ENCODE results near the gene ZFYVE1. TPM values are rescaled to one million over a fixed set of nuclear protein-coding genes. Genes with fewer than 3 reads are reported as not detected.

The ZFYVE1 gene
- total and polyA plus RNA-seq, 2 donors (not counting 1 experiment from before 2014, with no cell fraction given) = 17.6 to 22.3 TPM

- Mint-ChIP-seq H3K4me3 (no peak overlapping the region), H3K27ac (no peak overlapping the region), H3K4me1 (no peaks in the 10 kb centered on the region), H3K9me3 (ENCODE audit: insufficient read depth) (no peaks in the 10 kb centered on the region), H3K27me3 (no peaks in the 10 kb centered on the region)
- ChIA-PET CTCF (interaction anchor here (1.2 kb wide), 1 partner anchor 39 kb away, joined by 3 read pairs; no protein-coding TSS in a partner anchor), POLR2A (no interaction called here)
- peaks cover 12 to 73% of the 10 kb centered on the region in 2 experiments for H3K36me3 ChIP-seq (replicated peaks in 1 of 2; ENCODE audit: control extremely low read depth in 1 of 2, control insufficient read depth in 1 of 2, extremely low read depth in 1 of 2, insufficient read depth in 2 of 2, low read length in 1 of 2)
- H3K79me2 ChIP-seq (ENCODE audit: control insufficient read depth, insufficient read depth, low read length) = no peaks in the 10 kb centered on the region
- H3K4me1 ChIP-seq (ENCODE audit: control insufficient read depth in 2 of 2, insufficient read depth in 2 of 2, low read length in 2 of 2) = no peaks in the 10 kb centered on the region
- H3K27ac ChIP-seq (ENCODE audit: low read length in 2 of 2) = no peak overlapping the region
- over 99% methylated on average over 11 of the region's 14 CpGs for WGBS (ENCODE audit: insufficient coverage)
- ATAC-seq (ENCODE audit: low read depth) = no peak
- H3K9ac ChIP-seq (ENCODE audit: low read length) = no peak overlapping the region
- H4K20me1 ChIP-seq (ENCODE audit: control insufficient read depth, insufficient read depth, low read length, poor library complexity, severe bottlenecking) = no peaks in the 10 kb centered on the region
- no peaks in the 10 kb centered on the region for H3K9me3 ChIP-seq (ENCODE audit: control extremely low read depth in 1 of 3, control insufficient read depth in 2 of 3, insufficient read depth in 1 of 3, low read length in 2 of 3)
- intact Hi-C loops (cut with micrococcal nuclease) = no loop called here
- no peak overlapping the region for H3K4me2 ChIP-seq (replicated peaks; ENCODE audit: low read depth, low read length, poor library complexity, severe bottlenecking)
- no peak overlapping the region for H2AFZ ChIP-seq (ENCODE audit: insufficient read depth, low read depth, low read length, poor library complexity, severe bottlenecking)
- no peaks in the 10 kb centered on the region for H3K27me3 ChIP-seq (replicated peaks in 1 of 4; ENCODE audit: control extremely low read depth in 1 of 4, control insufficient read depth in 3 of 4, insufficient read depth in 4 of 4, low read length in 3 of 4)
- no peak for DNase-seq
- H3K4me3 ChIP-seq (ENCODE audit: control extremely low read depth in 1 of 5, extremely low read depth in 1 of 5, insufficient read depth in 1 of 5, low read depth in 2 of 5, low read length in 4 of 5) = no peak overlapping the region
- TF ChIP-seq, protein P1, sequence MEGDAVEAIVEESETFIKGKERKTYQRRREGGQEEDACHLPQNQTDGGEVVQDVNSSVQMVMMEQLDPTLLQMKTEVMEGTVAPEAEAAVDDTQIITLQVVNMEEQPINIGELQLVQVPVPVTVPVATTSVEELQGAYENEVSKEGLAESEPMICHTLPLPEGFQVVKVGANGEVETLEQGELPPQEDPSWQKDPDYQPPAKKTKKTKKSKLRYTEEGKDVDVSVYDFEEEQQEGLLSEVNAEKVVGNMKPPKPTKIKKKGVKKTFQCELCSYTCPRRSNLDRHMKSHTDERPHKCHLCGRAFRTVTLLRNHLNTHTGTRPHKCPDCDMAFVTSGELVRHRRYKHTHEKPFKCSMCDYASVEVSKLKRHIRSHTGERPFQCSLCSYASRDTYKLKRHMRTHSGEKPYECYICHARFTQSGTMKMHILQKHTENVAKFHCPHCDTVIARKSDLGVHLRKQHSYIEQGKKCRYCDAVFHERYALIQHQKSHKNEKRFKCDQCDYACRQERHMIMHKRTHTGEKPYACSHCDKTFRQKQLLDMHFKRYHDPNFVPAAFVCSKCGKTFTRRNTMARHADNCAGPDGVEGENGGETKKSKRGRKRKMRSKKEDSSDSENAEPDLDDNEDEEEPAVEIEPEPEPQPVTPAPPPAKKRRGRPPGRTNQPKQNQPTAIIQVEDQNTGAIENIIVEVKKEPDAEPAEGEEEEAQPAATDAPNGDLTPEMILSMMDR (IDR thresholded peaks at IDR 0.05) = no peak
- TF ChIP-seq EZH2 (IDR thresholded peaks at IDR 0.05; ENCODE audit: borderline replicate concordance, insufficient read depth, low read depth, low read length, poor library complexity, severe bottlenecking) = no peak
Observed at GRCh38 chr14:72942934-72943333, 84.0 kb downstream of the ZFYVE1 start.

- Mint-ChIP-seq H3K27me3 (no peaks in the 10 kb centered on the region), H3K27ac (no peak overlapping the region), H3K4me3 (no peak overlapping the region), H3K4me1 (peaks cover 10% of the 10 kb centered on the region), H3K9me3 (ENCODE audit: insufficient read depth) (no peaks in the 10 kb centered on the region)
- Histone ChIP-seq H3K4me1 (ENCODE audit: control insufficient read depth in 2 of 2, insufficient read depth in 2 of 2, low read length in 2 of 2) (no peaks in the 10 kb centered on the region), H3K4me2 (replicated peaks; ENCODE audit: low read depth, low read length, poor library complexity, severe bottlenecking) (no peak overlapping the region), H3K9ac (ENCODE audit: low read length) (no peak overlapping the region), H3K27ac (ENCODE audit: low read length in 2 of 2) (no peak overlapping the region), H3K4me3 (ENCODE audit: control extremely low read depth in 1 of 5, extremely low read depth in 1 of 5, insufficient read depth in 1 of 5, low read depth in 2 of 5, low read length in 4 of 5) (no peak overlapping the region), H3K27me3 (replicated peaks in 1 of 4; ENCODE audit: control extremely low read depth in 1 of 4, control insufficient read depth in 3 of 4, insufficient read depth in 4 of 4, low read length in 3 of 4) (no peaks in the 10 kb centered on the region), H2AFZ (ENCODE audit: insufficient read depth, low read depth, low read length, poor library complexity, severe bottlenecking) (no peak overlapping the region), H3K79me2 (ENCODE audit: control insufficient read depth, insufficient read depth, low read length) (peaks cover 12% of the 10 kb centered on the region), H4K20me1 (ENCODE audit: control insufficient read depth, insufficient read depth, low read length, poor library complexity, severe bottlenecking) (no peaks in the 10 kb centered on the region), H3K36me3 (replicated peaks in 1 of 2; ENCODE audit: control extremely low read depth in 1 of 2, control insufficient read depth in 1 of 2, extremely low read depth in 1 of 2, insufficient read depth in 2 of 2, low read length in 1 of 2) (peaks cover 12 to 61% of the 10 kb centered on the region in 2 experiments), H3K9me3 (ENCODE audit: control extremely low read depth in 1 of 3, control insufficient read depth in 2 of 3, insufficient read depth in 1 of 3, low read length in 2 of 3) (no peaks in the 10 kb centered on the region)
- ChIA-PET POLR2A (no interaction called here), CTCF (no interaction called here)
- DNase-seq (no peak), ATAC-seq (ENCODE audit: low read depth) (no peak)
- intact Hi-C loops (cut with micrococcal nuclease) = no loop called here
- WGBS (ENCODE audit: insufficient coverage) = 94% methylated on average over 10 of the region's 12 CpGs
- TF ChIP-seq, protein P1 (IDR thresholded peaks at IDR 0.05) = no peak
- TF ChIP-seq EZH2 (IDR thresholded peaks at IDR 0.05; ENCODE audit: borderline replicate concordance, insufficient read depth, low read depth, low read length, poor library complexity, severe bottlenecking) = no peak
Observed at GRCh38 chr14:72941286-72941985, 85.5 kb downstream of the ZFYVE1 start.
